ENCODE results near the gene RGSL1.

The RGSL1 gene

GRCh38 chr1:182552527-182552926, 102.6 kb downstream of the RGSL1 start:
- no peak for FAIRE-seq

GRCh38 chr1:182555493-182555892, 105.5 kb downstream of the RGSL1 start:
- no peak for FAIRE-seq

GRCh38 chr1:182556279-182556678, 106.3 kb downstream of the RGSL1 start:
- no peak for FAIRE-seq

- no peak for FAIRE-seq
Observed at GRCh38 chr1:182560392-182560984, 110.5 kb downstream of the RGSL1 start.

GRCh38 chr1:182561456-182561855, 111.5 kb downstream of the RGSL1 start:
- FAIRE-seq: no peak

- no peak for FAIRE-seq
Observed at GRCh38 chr1:182563095-182563494, 113.1 kb downstream of the RGSL1 start.

- no peak for FAIRE-seq
Observed at GRCh38 chr1:182564406-182565004, 114.6 kb downstream of the RGSL1 start.

- FAIRE-seq: no peak
Observed at GRCh38 chr1:182565537-182565936, 115.6 kb downstream of the RGSL1 start.

GRCh38 chr1:182567629-182568028, 117.7 kb downstream of the RGSL1 start:
- FAIRE-seq: no peak

GRCh38 chr1:182568647-182569284, 118.8 kb downstream of the RGSL1 start:
- FAIRE-seq: no peak

GRCh38 chr1:182569939-182570610, 120.1 kb downstream of the RGSL1 start:
- FAIRE-seq: no peak

- FAIRE-seq: no peak
Observed at GRCh38 chr1:182570611-182570970, 120.6 kb downstream of the RGSL1 start.

- no peak for FAIRE-seq
Observed at GRCh38 chr1:182574156-182574555, 124.2 kb downstream of the RGSL1 start.

GRCh38 chr1:182575540-182576149, 125.7 kb downstream of the RGSL1 start:
- no peak for FAIRE-seq

- no peak for FAIRE-seq
Observed at GRCh38 chr1:182580736-182581135, 130.8 kb downstream of the RGSL1 start.

GRCh38 chr1:182584746-182585145, 134.8 kb downstream of the RGSL1 start:
- no peak for FAIRE-seq

GRCh38 chr1:182586380-182586779, 136.4 kb downstream of the RGSL1 start:
- no peak for FAIRE-seq

- no peak for FAIRE-seq
Observed at GRCh38 chr1:182587093-182587492, 137.1 kb downstream of the RGSL1 start.

GRCh38 chr1:182587666-182588499, 137.9 kb downstream of the RGSL1 start:
- no peak for FAIRE-seq

- no peak for FAIRE-seq
Observed at GRCh38 chr1:182588500-182589396, 138.8 kb downstream of the RGSL1 start, which contains the start of gene RNASEL. RNASEL (minus strand) TSS chr1:182589256; CDS start chr1:182586806, 2,450 bp downstream.

GRCh38 chr1:182589520-182589919, 139.6 kb downstream of the RGSL1 start:
- FAIRE-seq: no peak

Measured in G401.6 (cell line).